Measurements from ENCODE around the gene BAIAP2L2.
"Not testable (repeated sequence)": the region's sequence is repeated elsewhere in the genome, so short reads cannot be mapped to it uniquely, and the experiment has no call there.

Gene BAIAP2L2

DNA sequence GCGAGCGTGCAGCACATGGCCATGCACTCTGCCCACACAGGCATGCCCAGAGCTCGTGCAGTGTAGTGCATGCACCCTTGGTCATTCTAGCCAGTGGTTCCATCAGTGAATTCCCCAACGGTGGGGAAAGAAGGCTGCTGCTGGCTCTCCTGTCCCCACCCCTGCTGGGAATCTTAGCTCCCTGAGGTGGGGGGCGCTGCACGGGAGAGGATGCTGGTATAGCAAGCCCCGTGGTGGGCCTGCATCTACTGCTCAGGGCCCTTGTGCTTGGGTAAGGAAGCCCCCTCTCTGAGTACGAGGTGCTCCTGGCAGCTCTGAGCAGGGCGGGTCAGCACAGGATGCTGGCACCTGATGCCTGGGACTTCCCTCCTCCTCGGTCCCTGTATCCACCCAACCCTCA, 18.5 kb upstream of the BAIAP2L2 start:
- no peak for DNase-seq (ENCODE audit: low read depth in 2 of 3, low spot score in 2 of 3)

DNA sequence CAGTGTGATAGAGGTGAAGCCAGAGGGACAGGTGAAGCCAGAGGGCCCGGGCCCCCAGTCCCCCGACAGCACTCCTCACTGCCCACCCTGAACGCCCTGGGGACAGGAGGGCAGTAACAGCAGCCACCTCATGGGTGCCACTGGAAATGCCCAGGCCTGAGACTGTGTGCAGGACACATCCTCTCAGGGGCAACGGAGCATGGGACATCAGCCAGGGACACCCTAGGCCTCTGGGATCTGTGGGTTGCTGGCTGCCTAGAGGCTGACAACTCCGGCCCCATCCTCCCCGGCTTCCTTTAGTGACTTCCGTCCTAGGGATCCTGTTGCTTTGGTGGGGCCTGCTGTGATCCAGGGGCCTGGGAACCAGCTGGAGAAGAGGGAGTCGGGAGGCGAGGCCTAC, 17.4 kb upstream of the BAIAP2L2 start:
- DNase-seq (ENCODE audit: low read depth in 2 of 3, low spot score in 2 of 3): no peak

DNA sequence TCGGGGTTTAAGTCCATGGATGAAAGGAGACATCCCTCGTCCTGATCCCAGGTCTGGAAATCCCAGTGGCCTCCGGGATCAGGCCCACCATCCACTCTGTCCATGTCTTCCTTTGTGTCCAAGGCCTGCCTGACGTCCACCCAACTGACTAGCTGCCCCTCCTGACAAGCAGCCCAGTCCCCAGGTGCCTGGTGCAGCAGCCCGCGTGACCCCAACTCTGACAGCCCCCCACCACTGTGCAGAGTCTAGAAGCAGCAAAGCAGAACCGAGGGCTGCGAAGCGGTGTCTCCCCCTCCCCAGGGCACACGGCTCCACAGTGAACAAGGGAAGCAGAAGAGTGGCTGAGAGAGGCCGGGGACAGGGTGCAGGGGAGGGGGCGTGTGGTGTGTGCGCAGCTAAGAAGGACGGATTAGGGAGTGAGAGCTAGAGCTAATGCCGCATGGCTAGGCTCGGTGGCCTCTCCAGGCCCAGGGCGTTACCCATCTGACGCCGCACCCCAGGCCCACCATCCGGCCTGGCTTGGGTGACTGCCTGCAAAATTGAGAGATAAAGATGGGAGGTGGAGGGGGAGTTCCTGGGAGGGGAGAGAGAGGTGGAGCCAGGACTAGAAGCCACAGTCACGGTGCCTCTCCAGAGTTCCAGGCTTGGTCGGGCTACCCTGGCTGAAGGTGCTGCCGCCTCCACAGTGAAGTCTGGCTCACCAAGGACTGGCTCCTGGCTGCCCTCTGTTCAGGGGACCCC, 16.6 kb upstream of the BAIAP2L2 start:
- no peak for DNase-seq (ENCODE audit: low read depth in 2 of 3, low spot score in 2 of 3)

DNA sequence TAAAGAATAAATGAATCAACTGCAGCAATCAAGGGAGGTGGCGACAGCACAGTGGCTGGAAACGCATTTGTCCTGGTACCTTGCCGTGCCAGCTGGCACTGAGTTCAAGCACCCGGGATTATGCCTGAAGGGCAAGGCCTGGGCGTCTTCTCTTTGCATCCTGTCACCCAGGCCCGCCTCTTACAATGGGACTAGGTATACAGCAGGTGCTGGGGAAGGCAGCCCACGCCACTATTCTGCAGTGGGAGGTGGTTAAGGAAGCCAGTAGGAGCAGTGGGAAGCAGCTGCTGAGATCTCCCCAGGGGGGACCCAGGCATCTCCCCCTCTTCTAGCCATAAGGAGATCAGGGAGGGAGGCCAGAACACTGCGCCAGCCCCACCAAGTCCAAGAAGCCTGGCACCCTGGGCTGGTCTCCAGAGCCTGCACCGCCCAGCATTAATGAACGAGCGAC, 15.3 kb upstream of the BAIAP2L2 start:
- no peak for DNase-seq (ENCODE audit: low read depth in 2 of 3, low spot score in 2 of 3)

DNA sequence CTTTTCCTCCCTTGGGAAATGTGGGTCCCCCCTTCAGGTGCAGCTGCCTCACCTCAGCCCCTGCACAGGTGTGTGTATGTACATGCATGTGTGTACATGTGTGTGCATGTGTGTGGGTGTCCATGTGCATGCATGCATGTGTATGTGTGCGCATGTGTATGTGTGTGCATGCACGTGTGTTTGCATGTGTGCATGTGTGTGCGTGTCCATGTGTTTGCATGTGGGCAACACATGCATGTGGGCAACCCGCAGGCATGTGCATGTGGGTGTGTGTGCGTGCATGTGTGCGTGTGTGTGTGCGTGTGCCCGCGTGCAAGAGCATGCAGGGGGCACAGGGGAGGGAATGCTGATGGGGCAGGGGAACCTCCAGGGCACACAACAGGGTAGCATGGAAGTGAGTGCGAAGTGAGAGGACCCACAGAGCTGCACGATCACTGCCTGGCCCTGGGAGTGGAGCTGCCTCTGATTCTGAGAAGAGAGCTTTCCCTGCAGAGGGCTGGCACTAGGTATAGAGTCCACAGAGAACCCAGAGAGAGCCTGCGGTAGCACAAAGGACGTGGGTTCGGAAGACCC, 14.6 kb upstream of the BAIAP2L2 start:
- DNase-seq (ENCODE audit: low read depth in 2 of 3, low spot score in 2 of 3): no peak

DNA sequence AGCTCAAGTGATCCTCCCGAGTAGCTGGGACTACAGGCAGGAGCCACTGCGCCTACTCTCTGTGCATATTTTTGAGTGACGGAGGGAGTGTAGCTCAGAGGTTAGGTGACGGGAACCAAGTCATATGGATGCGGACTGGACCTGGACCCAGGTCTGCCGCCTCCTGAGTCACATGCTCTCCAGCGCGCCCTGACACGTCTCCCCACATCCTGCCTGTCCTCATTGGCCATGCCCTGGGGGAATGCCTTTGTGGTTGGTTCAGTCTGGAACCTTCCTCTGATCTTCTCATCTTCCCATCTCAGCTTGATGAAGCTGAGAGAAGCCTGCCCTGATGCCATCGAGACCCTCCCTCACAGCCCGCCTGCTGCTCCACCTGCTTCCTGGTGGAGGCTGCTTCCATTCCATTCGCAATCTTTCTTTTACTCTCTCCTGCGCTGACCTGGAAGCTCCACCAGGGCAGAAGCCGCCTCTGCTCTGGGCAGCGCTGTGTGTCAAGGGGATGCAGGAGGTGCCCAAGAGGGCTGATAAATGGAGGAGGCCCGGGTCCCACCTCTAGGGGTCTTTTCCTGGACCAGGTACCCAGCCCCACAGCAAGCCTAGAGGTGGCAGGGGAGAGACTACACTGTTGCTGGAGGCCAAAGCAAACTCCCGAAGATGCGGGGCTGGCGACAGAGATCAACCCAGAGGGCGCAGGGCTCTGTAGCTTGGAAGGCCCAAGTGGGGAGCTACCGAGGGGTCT, 13.9 kb upstream of the BAIAP2L2 start:
- DNase-seq (ENCODE audit: low read depth in 2 of 3, low spot score in 2 of 3): no peak

DNA sequence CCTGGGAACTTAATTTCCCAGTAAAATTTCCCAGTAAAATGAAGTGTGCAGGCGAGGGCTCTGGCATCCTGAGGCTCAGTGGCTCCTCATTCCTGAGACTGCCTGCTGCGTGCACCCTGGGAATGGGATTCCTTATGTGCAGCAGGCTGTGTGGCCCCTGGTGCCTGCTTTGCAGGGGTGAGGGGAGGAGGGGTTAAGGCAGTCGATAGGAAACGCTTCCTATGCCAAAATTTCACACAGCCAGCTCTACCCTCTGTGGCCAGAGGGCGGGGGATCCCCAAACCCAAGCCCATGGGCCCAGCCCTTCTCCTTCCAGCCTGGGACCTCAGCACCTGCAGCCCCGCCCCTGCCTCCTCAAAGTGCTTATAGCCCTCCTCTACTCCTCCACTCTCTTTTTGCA, 12.1 kb upstream of the BAIAP2L2 start:
- no peak for DNase-seq (ENCODE audit: low read depth in 2 of 3, low spot score in 2 of 3)

DNA sequence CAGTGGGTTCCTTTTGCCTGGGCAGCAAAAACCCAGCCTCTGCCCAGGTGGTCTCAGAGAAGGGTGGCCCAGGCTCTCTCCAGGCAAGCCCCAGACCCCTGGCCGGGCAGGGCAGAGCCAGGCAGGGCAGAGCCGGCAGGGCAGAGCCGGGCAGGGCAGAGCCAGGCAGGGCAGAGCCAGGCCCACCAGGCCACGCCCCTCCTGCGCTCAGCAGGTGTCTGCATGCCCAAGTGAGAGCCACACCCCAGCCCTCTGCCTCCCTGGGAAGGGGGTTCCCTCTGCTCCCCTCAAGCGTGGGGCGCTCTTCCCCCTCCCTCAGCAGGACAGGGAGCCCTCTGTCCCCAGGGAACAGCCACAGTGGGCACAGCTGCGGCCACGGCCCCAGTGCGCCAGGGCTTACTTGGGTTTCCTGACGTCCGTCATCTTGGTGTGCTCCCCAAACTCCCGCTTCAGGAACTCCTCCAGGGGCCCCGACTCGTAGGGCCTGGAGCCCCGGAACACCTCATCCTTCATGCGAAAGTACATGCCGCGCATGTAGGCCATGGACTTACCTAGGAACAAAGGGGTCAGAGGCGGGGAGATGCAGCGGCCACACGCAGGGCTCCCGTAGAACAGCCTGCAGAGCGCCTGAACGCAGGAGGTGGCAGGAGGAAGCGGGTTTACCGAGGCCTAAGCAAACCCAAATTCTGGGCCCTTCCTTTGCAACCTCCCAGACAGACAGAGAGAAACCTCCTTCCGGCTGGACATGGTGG, 10.1 kb upstream of the BAIAP2L2 start:
- no peak for DNase-seq (ENCODE audit: low read depth in 2 of 3, low spot score in 2 of 3)

DNA sequence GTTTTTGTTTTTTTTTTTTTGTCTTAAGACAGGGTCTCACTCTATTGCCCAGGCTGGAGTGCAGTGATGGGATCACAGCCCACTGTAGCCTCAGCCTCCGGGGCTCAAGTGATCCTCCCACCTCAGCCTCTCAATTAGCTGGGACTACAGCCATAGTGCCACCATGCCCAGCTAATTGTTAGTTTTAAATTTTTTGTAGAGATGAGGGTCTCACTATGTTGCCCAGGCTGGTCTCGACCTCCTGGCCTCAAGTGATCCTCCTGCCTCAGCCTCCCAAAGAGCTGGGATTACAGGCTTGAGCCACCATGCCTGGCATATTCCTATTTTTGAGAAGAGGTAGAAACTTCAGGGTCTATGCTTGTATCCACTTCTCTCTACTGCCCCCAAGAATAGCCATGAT, 8.3 kb upstream of the BAIAP2L2 start:
- not testable (repeated sequence) for DNase-seq (ENCODE audit: low read depth in 2 of 3, low spot score in 2 of 3)

DNA sequence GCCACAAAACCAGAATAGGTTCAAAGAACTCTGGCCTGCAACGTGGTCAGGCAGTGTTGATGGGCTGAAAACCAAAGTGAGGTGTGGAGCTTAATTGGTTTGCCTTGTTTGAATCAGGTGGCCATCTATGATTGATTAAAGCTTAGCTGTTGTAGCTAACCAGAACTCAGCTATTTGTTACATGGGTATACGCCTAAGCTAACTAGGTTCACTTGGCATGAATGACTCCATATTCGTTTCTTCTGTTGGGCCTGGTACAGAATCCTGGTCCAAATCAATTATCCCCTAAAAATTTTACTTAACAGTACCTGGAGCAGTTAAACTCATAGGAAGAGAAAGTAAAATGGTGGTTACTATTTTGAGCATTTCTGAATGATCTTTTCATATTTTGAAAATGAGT, 7.7 kb upstream of the BAIAP2L2 start:
- no peak for DNase-seq (ENCODE audit: low read depth in 2 of 3, low spot score in 2 of 3)

DNA sequence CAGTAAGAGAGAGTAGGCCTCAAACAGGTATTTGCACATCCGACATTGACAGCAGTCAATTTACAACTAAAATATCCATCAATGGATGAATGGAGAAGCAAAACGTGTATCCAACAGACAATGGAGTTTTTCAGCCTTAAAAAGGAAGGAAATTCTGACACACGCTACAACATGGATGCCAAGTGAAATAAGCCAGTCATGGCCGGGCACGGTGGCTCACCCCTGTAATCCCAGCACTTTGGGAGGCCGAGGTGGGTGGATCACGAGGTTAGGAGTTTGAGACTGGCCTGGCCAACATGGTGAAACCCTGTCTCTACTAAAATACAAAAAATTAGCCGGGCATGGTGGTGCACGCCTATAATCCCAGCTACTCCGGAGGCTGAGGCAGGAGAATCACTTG, 7.1 kb upstream of the BAIAP2L2 start:
- DNase-seq (ENCODE audit: low read depth in 2 of 3, low spot score in 2 of 3): not testable (repeated sequence)

DNA sequence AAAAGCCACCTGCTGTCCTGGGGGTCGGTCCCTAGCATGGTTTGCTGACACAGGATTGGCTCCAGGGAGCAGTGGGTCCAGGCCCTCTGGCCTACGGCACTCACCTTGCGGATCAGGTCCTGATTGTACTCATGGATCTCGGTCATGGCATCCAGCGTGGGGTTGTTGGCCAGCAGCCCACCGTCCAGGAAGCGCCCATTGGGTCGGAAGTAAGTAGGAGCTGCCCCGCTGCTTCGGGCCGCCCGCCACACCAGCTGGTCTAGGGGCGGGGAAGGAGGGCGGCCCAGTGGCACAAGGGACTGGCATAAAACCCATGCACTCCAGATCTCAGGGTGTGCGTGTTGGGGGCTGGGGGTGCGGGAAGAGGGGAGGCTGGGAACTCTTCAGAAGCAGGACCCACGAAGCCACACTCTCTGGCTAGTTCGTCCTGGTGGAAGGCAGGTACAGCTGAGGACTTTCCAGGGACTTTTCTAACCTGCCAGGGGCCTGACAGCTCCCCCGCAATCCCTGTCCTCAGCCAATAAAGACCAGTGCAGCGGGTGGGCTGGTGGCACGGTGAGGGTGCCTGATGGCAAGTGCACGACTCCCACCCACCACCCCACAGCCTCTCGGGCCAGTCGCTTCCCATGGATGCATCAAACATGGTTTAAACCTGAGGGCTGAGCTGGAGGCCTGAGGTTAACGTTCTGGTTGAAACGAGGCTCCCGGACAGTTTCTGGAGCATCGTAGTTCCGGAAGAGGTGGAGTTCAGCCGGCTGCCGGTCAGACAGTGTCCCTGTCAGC, 5.1 kb upstream of the BAIAP2L2 start:
- DNase-seq (ENCODE audit: low read depth in 2 of 3, low spot score in 2 of 3): no peak

DNA sequence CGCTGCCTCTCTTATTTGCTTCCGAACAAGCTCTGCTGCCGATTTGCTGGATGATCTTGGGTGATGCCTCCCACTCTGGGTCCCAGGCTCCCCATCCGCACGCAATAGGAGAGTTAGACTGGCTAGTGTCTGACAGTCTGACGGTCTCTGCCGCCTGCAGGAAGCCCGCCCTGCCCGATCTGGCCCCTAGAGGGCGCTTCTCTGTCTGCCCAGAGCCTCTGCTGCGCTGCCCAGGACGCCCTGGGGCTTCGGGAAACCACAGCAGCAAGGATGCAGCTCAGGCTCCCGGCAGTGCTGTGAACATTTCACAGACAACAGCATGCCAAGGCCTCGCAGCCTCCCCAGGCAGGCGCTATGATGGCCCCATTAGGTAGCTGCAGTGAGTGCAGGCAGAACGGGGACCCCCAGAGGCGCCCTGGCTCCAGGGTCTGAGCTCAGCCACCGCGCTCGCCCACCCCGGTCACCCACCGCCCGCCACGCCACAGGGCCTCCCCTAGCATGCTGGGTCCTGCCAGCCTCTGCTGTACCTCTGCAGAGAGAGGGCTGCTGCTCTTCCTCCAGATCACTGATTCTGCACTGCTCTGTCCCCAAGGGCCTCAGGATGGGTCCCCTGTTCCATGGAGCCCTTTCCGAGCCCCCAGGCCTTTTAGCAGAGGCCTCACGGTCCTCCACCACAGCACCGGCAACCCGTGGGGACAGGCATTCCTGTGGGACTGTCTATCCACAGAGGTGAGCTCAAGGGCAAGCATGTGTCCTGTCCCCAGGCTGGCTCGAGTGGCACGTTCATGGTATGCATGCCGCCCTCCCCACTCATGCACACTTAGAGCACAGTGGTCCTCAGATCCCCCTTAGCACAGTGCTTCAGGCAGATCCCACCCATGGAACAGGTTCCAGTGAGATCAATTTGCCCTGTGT, 4.3 kb upstream of the BAIAP2L2 start:
- peak; percentile 51 to 70 (median 68) for DNase-seq (ENCODE audit: low read depth in 2 of 3, low spot score in 2 of 3)

DNA sequence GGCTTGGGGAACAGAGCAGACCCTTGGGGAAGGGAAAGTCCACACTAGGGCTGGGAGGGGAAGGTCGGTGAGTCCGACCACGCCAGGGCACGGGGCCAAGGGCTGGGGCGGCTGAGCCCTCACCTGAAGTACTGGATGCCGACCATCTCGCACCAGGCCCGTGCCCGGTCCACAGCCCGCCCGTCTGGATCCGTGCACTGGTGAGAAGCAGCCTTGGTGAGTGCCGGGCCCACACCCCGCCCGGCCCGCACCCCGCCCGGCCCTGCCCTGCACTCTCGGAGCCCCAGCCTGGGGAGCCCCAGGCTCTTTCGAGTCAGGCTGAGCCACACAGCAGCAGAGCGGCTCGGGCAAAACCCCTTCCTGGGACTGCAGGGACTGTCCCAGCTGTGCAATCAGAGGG, 1.9 kb upstream of the BAIAP2L2 start:
- DNase-seq (ENCODE audit: low read depth in 2 of 3, low spot score in 2 of 3): no peak

DNA sequence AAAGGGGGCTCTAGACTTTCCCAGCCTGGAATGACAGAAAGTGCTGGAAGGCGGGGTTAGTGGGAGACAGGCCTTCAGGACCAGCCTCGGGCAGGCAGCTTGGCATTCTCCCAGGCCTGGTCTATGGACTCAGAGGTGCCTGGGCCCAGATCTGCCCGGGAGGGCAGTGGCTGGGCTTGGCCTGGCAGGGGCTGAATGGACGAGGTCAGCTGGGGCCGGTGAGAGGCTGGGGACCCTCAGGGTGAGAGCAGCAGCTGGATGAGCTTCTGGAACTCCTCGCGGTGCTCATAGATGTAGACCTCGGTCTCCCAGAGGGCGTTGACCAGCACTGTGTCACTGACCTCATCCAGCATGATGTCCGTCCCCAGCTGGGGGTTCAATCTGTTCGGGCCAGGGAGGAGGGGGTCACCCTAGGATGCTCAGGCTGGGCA, 1.5 kb upstream of the BAIAP2L2 start:
- DNase-seq (ENCODE audit: low read depth in 2 of 3, low spot score in 2 of 3): no peak

DNA sequence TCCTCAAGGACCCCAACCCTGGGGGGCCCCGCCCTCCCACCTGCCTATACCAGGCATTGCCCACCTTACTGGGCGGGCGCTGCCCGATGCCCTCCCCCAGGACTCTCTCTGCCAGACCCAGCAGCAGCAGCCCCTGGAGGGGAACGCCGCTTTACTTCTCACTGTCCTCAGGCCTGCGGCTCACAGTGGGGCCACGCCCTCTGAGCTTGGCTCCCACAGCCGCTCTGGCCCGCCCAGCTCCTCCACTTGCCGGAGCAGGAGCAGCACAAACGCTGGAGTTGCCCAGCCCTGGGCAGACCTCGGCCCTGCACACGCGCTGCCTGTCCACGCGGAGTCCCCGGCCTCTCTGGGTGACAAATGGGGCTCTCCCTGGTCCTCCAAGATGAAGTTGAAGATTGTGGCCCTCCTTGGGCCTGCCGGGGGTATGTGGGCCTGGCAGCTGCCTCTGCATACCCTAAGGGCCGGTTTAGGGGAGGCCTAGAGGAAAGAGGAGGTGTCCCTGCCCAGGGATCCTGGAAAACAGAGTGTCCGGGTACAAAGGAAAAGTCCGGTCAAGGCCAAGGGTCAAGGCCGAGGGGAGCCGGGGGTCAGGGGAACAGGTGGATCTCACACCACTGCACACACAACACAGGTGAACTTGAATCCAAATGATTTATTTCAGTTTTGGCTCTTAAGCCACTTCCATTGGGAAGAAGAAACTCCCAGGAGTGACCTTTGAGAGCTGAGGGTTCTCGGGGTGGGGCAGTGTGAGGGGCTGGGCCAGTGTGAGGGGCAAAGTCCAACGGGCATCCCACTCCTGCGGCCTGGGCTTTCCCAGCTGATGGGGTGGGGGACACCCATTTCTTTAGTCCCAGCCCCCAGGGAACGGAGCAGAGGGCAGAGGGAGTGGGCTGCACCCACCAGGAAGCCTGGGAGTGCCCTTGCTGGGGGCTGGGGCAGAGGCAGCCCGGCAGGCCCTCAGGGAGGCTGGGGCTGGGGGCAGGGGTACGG, 674 bp upstream of the BAIAP2L2 start:
- DNase-seq (ENCODE audit: low read depth in 2 of 3, low spot score in 2 of 3): no peak

DNA sequence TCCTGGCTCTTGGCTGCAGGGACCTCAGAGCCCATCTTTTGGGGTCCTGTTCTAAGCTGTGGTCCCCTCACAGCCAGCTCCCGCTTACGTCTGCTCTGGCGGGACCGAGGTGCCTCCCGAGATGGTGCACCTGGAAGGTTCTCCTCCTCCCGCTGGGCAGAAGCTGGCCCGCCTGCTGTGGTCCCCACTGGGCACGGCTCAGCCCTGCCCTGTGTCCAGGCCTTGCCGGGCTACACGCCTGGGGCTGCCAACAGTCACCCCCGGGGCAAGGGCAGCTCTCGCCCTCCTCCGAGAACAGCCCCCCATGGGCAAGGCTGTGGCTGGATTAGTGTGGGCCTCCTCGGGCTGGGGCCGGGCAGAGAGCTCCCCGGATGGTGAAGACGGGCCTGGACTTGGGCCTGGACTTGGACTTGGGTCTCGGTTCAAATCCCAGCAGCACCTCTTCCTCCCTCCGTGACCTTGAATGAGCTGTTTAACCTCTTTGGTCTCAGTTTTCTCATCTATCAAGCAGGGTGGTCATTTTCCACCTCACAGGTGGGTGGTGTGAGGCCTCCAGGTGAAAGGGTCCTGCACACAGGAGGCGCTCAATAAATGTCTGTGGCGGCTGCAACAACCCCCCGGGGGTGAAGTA, 998 bp downstream of the BAIAP2L2 start:
- DNase-seq (ENCODE audit: low read depth in 2 of 3, low spot score in 2 of 3): no peak

Measured in activated CD8-positive, alpha-beta memory T cell treated with anti-CD3 and anti-CD28 coated beads for 48 hours (primary cell).